ENCODE measurements around the gene CEP44.

CEP44 gene

GRCh38 chr4:174381440-174381800 is 97.7 kb downstream of the CEP44 start:
- DNase-seq (ENCODE audit: low spot score) (no peak), FAIRE-seq (no peak)

All from urothelium cell line (cell line).